B cell (primary cell): ENCODE data around the gene ANP32A.

ENCODE experiments used
- EZH2 ChIP-seq: IDR thresholded peaks from 2 replicates; pipeline ENCODE4 v1.6.1; 2012; ENCODE audit warnings: borderline replicate concordance, low read depth, mild to moderate bottlenecking, moderate library complexity, low read length; ENCODE audit not compliant: insufficient read depth, poor library complexity, severe bottlenecking
- TF ChIP-seq, protein P1 (sequence below): fragments of 200-600 bp; IDR thresholded peaks from one replicate; pipeline ENCODE4 v1.8.0; 2022; ENCODE audit warnings: antibody characterized with exemption, mild to moderate bottlenecking

DNA sequence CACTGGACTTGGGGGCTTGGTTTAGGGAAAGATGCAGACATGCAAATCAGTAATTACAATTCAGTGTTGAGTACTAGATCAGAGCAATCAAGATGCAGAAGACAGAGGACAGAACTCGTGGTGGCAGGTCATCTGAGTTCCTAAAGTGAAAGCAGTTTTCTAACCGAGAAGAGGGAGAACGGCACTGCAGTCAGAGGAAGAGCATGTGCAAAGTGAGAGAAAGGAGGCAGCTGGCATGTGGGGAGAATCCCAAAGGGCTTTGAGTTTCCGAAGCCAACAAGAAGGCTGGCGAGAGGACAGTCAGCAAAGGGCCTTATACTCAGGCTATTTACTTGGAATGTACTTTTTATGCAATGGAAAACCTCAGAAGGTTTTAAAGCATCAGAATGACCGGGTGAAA, 87.0 kb downstream of the ANP32A start:
- TF ChIP-seq, protein P1, sequence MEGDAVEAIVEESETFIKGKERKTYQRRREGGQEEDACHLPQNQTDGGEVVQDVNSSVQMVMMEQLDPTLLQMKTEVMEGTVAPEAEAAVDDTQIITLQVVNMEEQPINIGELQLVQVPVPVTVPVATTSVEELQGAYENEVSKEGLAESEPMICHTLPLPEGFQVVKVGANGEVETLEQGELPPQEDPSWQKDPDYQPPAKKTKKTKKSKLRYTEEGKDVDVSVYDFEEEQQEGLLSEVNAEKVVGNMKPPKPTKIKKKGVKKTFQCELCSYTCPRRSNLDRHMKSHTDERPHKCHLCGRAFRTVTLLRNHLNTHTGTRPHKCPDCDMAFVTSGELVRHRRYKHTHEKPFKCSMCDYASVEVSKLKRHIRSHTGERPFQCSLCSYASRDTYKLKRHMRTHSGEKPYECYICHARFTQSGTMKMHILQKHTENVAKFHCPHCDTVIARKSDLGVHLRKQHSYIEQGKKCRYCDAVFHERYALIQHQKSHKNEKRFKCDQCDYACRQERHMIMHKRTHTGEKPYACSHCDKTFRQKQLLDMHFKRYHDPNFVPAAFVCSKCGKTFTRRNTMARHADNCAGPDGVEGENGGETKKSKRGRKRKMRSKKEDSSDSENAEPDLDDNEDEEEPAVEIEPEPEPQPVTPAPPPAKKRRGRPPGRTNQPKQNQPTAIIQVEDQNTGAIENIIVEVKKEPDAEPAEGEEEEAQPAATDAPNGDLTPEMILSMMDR, result no peak
- TF ChIP-seq EZH2, result no peak
